KOPT-K1 (cell line): ENCODE results near the gene EP300.
"Not testable (repeated sequence)": the region's sequence is repeated elsewhere in the genome, so short reads cannot be mapped to it uniquely, and the experiment has no call there.

Source experiments
- H3K27ac ChIP-seq: fragments of 200-600 bp; sonication (generic); 2 replicates; pipeline ENCODE4 v1.5.1; 2016; ENCODE audit warnings: antibody characterized with exemption, mild to moderate bottlenecking, low read depth, low read length; ENCODE audit not compliant: poor library complexity, severe bottlenecking
- H3K36me3 ChIP-seq: fragments of 200-600 bp; sonication (generic); 2 replicates; pipeline ENCODE4 v1.5.1; 2017; ENCODE audit warnings: antibody characterized with exemption, mild to moderate bottlenecking, low read length, moderate library complexity; ENCODE audit not compliant: insufficient read depth
- H3K9me3 ChIP-seq: fragments of 200-600 bp; sonication (generic); 2 replicates; pipeline ENCODE4 v1.5.1; 2017; ENCODE audit warnings: antibody characterized with exemption, low read length, mild to moderate bottlenecking; ENCODE audit not compliant: insufficient read depth, poor library complexity, severe bottlenecking

The EP300 gene

GRCh38 chr22:41106122-41106968, 14.0 kb downstream of the EP300 start:
- Histone ChIP-seq H3K27ac (no peak overlapping the region), H3K36me3 (peaks cover 49% of the 10 kb centered on the region), H3K9me3 (no peaks in the 10 kb centered on the region)

GRCh38 chr22:41106969-41107325, 14.6 kb downstream of the EP300 start:
- H3K9me3 ChIP-seq, H3K27ac ChIP-seq: not testable (repeated sequence)
- peaks cover 46% of the 10 kb centered on the region for H3K36me3 ChIP-seq

GRCh38 chr22:41110968-41111367, 18.6 kb downstream of the EP300 start:
- H3K9me3 ChIP-seq = no peaks in the 10 kb centered on the region
- no peak overlapping the region for H3K27ac ChIP-seq
- H3K36me3 ChIP-seq = peaks cover 48% of the 10 kb centered on the region

- peaks cover 73% of the 10 kb centered on the region for H3K36me3 ChIP-seq
- no peak overlapping the region for H3K27ac ChIP-seq
- no peaks in the 10 kb centered on the region for H3K9me3 ChIP-seq
Measured at GRCh38 chr22:41116342-41116741, 23.9 kb downstream of the EP300 start.

GRCh38 chr22:41117127-41117965, 25.0 kb downstream of the EP300 start:
- H3K9me3 ChIP-seq = no peaks in the 10 kb centered on the region
- no peak overlapping the region for H3K27ac ChIP-seq
- H3K36me3 ChIP-seq = peaks cover 80% of the 10 kb centered on the region

GRCh38 chr22:41123151-41123550, 30.8 kb downstream of the EP300 start:
- H3K36me3 ChIP-seq = peaks cover 92% of the 10 kb centered on the region
- H3K27ac ChIP-seq = no peak overlapping the region
- no peaks in the 10 kb centered on the region for H3K9me3 ChIP-seq

GRCh38 chr22:41124086-41124485, 31.7 kb downstream of the EP300 start:
- Histone ChIP-seq H3K36me3 (peaks cover 92% of the 10 kb centered on the region), H3K27ac (no peak overlapping the region), H3K9me3 (no peaks in the 10 kb centered on the region)

- Histone ChIP-seq H3K9me3 (no peaks in the 10 kb centered on the region), H3K36me3 (peaks cover 92% of the 10 kb centered on the region), H3K27ac (no peak overlapping the region)
Measured at GRCh38 chr22:41127451-41127850, 35.1 kb downstream of the EP300 start.

- Histone ChIP-seq H3K9me3 (no peaks in the 10 kb centered on the region), H3K36me3 (peaks cover 93% of the 10 kb centered on the region), H3K27ac (no peak overlapping the region)
Measured at GRCh38 chr22:41128606-41129005, 36.2 kb downstream of the EP300 start.

GRCh38 chr22:41132550-41132949, 40.2 kb downstream of the EP300 start:
- Histone ChIP-seq H3K36me3 (peaks cover 98% of the 10 kb centered on the region), H3K9me3 (no peaks in the 10 kb centered on the region), H3K27ac (no peak overlapping the region)

GRCh38 chr22:41140365-41140957, 48.1 kb downstream of the EP300 start:
- H3K9me3 ChIP-seq = no peaks in the 10 kb centered on the region
- peaks cover 99% of the 10 kb centered on the region for H3K36me3 ChIP-seq

GRCh38 chr22:41145921-41146320, 53.5 kb downstream of the EP300 start:
- H3K27ac ChIP-seq, H3K9me3 ChIP-seq: not testable (repeated sequence)
- peaks cover 98% of the 10 kb centered on the region for H3K36me3 ChIP-seq

More at GRCh38 chr22:41140365-41140957, 48.1 kb downstream of the EP300 start:
- H3K27ac ChIP-seq = no peak overlapping the region

GRCh38 chr22:41146573-41146972, 54.2 kb downstream of the EP300 start:
- Histone ChIP-seq H3K9me3 (no peaks in the 10 kb centered on the region), H3K36me3 (peaks cover 98% of the 10 kb centered on the region), H3K27ac (no peak overlapping the region)

- Histone ChIP-seq H3K27ac (no peak overlapping the region), H3K36me3 (peaks cover 98% of the 10 kb centered on the region), H3K9me3 (no peaks in the 10 kb centered on the region)
Measured at GRCh38 chr22:41147722-41148121, 55.3 kb downstream of the EP300 start.

- Histone ChIP-seq H3K27ac (no peak overlapping the region), H3K9me3 (no peaks in the 10 kb centered on the region), H3K36me3 (peaks cover 100% of the 10 kb centered on the region)
Measured at GRCh38 chr22:41152902-41153301, 60.5 kb downstream of the EP300 start.
